Measurements from ENCODE around the gene RPTOR.

Gene RPTOR

GRCh38 chr17:80511222-80512180 lies 33.1 kb upstream of the RPTOR start:
- no peak for DNase-seq (ENCODE audit: low read depth, low spot score)
- TF ChIP-seq POLR2AphosphoS5 (IDR thresholded peaks at IDR 0.05; ENCODE audit: borderline replicate concordance, low read depth, low read length) = no peak
- no peak for TF ChIP-seq FOXP2 (optimal IDR thresholded peaks at IDR 0.05; ENCODE audit: control extremely low read depth, extremely low read length, insufficient read depth)
- no peak for TF ChIP-seq EZH2 (IDR thresholded peaks at IDR 0.05)
- Histone ChIP-seq H3K9me3 (ENCODE audit: low read depth, low read length) (no peaks in the 10 kb centered on the region), H3K4me3 (no peak overlapping the region), H3K27ac (no peak overlapping the region), H3K36me3 (ENCODE audit: insufficient read depth, low read length) (no peaks in the 10 kb centered on the region), H3K9ac (ENCODE audit: insufficient read length) (no peak overlapping the region)

DNA sequence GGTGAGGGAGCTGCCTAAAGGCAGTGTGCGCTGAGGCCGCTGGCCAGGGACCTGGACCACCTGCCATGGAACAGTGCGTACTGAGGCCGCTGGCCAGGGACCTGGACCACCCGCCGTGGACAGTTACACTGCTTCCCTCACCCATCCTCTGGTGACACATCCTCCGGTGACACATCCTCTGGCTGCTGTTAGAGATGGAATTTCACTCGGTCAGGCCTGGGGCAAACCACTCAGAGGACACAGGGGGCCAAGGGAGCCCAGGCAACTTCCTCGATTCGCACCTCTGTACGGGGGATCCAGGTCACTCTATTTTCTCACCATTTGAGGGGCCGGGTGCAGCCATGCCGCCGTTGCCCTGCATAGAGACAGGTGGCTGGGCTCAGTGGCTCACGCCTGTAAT lies 32.4 kb upstream of the RPTOR start:
- H3K27ac ChIP-seq = no peak overlapping the region
- no peak for DNase-seq (ENCODE audit: low read depth, low spot score)
- no peak overlapping the region for H3K4me3 ChIP-seq
- H3K9ac ChIP-seq (ENCODE audit: insufficient read length) = no peak overlapping the region
- TF ChIP-seq POLR2AphosphoS5 (IDR thresholded peaks at IDR 0.05; ENCODE audit: borderline replicate concordance, low read depth, low read length) (no peak), FOXP2 (optimal IDR thresholded peaks at IDR 0.05; ENCODE audit: control extremely low read depth, extremely low read length, insufficient read depth) (no peak), EZH2 (IDR thresholded peaks at IDR 0.05) (no peak)
- no peaks in the 10 kb centered on the region for H3K36me3 ChIP-seq (ENCODE audit: insufficient read depth, low read length)
- no peaks in the 10 kb centered on the region for H3K9me3 ChIP-seq (ENCODE audit: low read depth, low read length)

DNA sequence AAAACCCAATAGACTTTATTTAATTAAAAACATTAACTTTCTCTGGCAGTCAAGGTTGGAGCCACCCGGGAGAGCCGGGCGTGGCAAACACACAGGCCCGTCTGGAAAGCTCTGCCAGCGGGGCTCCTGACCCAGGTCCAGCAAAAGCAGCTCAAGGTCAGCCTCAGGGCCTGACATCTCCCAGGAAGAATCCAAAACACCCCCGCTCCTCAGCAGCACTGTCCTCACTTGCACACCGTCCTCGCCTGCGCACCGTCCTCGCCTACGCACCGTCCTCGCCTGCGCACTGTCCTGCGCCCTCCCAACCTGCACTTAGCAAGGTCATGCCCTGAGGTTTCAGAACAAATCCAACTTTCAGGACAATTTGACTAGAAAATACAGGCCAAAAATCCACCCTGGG lies 31.4 kb upstream of the RPTOR start:
- Histone ChIP-seq H3K9me3 (ENCODE audit: low read depth, low read length) (no peaks in the 10 kb centered on the region), H3K36me3 (ENCODE audit: insufficient read depth, low read length) (no peaks in the 10 kb centered on the region), H3K4me3 (no peak overlapping the region), H3K9ac (ENCODE audit: insufficient read length) (no peak overlapping the region), H3K27ac (no peak overlapping the region)
- TF ChIP-seq POLR2AphosphoS5 (IDR thresholded peaks at IDR 0.05; ENCODE audit: borderline replicate concordance, low read depth, low read length) (no peak), FOXP2 (optimal IDR thresholded peaks at IDR 0.05; ENCODE audit: control extremely low read depth, extremely low read length, insufficient read depth) (no peak), EZH2 (IDR thresholded peaks at IDR 0.05) (no peak)
- DNase-seq (ENCODE audit: low read depth, low spot score) = no peak

- no peak overlapping the region for H3K9ac ChIP-seq (ENCODE audit: insufficient read length)
- no peak for TF ChIP-seq POLR2AphosphoS5 (IDR thresholded peaks at IDR 0.05; ENCODE audit: borderline replicate concordance, low read depth, low read length)
- no peak for TF ChIP-seq FOXP2 (optimal IDR thresholded peaks at IDR 0.05; ENCODE audit: control extremely low read depth, extremely low read length, insufficient read depth)
- no peak for TF ChIP-seq EZH2 (IDR thresholded peaks at IDR 0.05)
- no peak for DNase-seq (ENCODE audit: low read depth, low spot score)
These were observed 30.7 kb upstream of the RPTOR start for GRCh38 chr17:80513892-80514291.

GRCh38 chr17:80516171-80516932 lies 28.3 kb upstream of the RPTOR start:
- no peak for DNase-seq (ENCODE audit: low read depth, low spot score)
- H3K36me3 ChIP-seq (ENCODE audit: insufficient read depth, low read length) = no peaks in the 10 kb centered on the region
- H3K9ac ChIP-seq (ENCODE audit: insufficient read length) = no peak overlapping the region
- no peak overlapping the region for H3K27ac ChIP-seq
- no peak overlapping the region for H3K4me3 ChIP-seq
- H3K9me3 ChIP-seq (ENCODE audit: low read depth, low read length) = no peaks in the 10 kb centered on the region
- no peak for TF ChIP-seq EZH2 (IDR thresholded peaks at IDR 0.05)
- TF ChIP-seq POLR2AphosphoS5 (IDR thresholded peaks at IDR 0.05; ENCODE audit: borderline replicate concordance, low read depth, low read length) = no peak
- TF ChIP-seq FOXP2 (optimal IDR thresholded peaks at IDR 0.05; ENCODE audit: control extremely low read depth, extremely low read length, insufficient read depth) = no peak

More at GRCh38 chr17:80513892-80514291, 30.7 kb upstream of the RPTOR start:
- Histone ChIP-seq H3K27ac (no peak overlapping the region), H3K4me3 (no peak overlapping the region), H3K9me3 (ENCODE audit: low read depth, low read length) (no peaks in the 10 kb centered on the region), H3K36me3 (ENCODE audit: insufficient read depth, low read length) (no peaks in the 10 kb centered on the region)

DNA sequence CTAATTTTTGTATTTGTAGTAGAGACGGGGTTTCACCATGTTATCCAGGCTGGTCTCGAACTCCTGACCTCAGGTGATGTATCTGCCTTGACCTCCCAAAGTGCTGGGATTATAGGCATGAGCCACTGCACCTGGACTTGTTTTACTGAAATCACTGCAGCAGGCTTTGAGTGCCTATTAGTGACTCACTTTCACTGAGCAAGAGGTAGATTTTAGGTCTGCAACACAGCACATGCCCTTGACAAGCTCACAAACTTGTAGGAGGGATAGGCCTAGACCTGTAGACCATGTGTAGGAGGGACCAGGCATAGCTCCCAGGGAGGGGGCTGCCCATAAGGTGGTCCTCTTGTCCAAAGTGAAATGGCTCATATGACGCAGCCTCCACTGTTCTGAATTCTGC lies 27.0 kb upstream of the RPTOR start:
- DNase-seq (ENCODE audit: low read depth, low spot score) = no peak
- H3K4me3 ChIP-seq = no peak overlapping the region
- H3K36me3 ChIP-seq (ENCODE audit: insufficient read depth, low read length) = no peaks in the 10 kb centered on the region
- no peak overlapping the region for H3K9ac ChIP-seq (ENCODE audit: insufficient read length)
- no peaks in the 10 kb centered on the region for H3K9me3 ChIP-seq (ENCODE audit: low read depth, low read length)
- TF ChIP-seq FOXP2 (optimal IDR thresholded peaks at IDR 0.05; ENCODE audit: control extremely low read depth, extremely low read length, insufficient read depth) = no peak
- TF ChIP-seq EZH2 (IDR thresholded peaks at IDR 0.05) = no peak
- no peak for TF ChIP-seq POLR2AphosphoS5 (IDR thresholded peaks at IDR 0.05; ENCODE audit: borderline replicate concordance, low read depth, low read length)
- H3K27ac ChIP-seq = no peak overlapping the region

- no peak for DNase-seq (ENCODE audit: low read depth, low spot score)
- Histone ChIP-seq H3K4me3 (no peak overlapping the region), H3K9ac (ENCODE audit: insufficient read length) (no peak overlapping the region), H3K36me3 (ENCODE audit: insufficient read depth, low read length) (no peaks in the 10 kb centered on the region), H3K9me3 (ENCODE audit: low read depth, low read length) (no peaks in the 10 kb centered on the region), H3K27ac (no peak overlapping the region)
- TF ChIP-seq FOXP2 (optimal IDR thresholded peaks at IDR 0.05; ENCODE audit: control extremely low read depth, extremely low read length, insufficient read depth) (no peak), EZH2 (IDR thresholded peaks at IDR 0.05) (no peak), POLR2AphosphoS5 (IDR thresholded peaks at IDR 0.05; ENCODE audit: borderline replicate concordance, low read depth, low read length) (no peak)
These were observed 26.2 kb upstream of the RPTOR start for GRCh38 chr17:80518392-80518791.

GRCh38 chr17:80519091-80519781 lies 25.4 kb upstream of the RPTOR start:
- H3K9me3 ChIP-seq (ENCODE audit: low read depth, low read length) = no peaks in the 10 kb centered on the region
- H3K9ac ChIP-seq (ENCODE audit: insufficient read length) = no peak overlapping the region
- H3K36me3 ChIP-seq (ENCODE audit: insufficient read depth, low read length) = no peaks in the 10 kb centered on the region
- no peak overlapping the region for H3K27ac ChIP-seq
- no peak overlapping the region for H3K4me3 ChIP-seq
- TF ChIP-seq FOXP2 (optimal IDR thresholded peaks at IDR 0.05; ENCODE audit: control extremely low read depth, extremely low read length, insufficient read depth) (no peak), EZH2 (IDR thresholded peaks at IDR 0.05) (no peak), POLR2AphosphoS5 (IDR thresholded peaks at IDR 0.05; ENCODE audit: borderline replicate concordance, low read depth, low read length) (no peak)
- DNase-seq (ENCODE audit: low read depth, low spot score) = no peak
